HepG2 (cell line): ENCODE data around the gene MAPK11. TPM values are rescaled to one million over a fixed set of nuclear protein-coding genes. Genes with fewer than 3 reads are reported as not detected.

Experiments used
- BCLAF1 ChIP-seq: fragments of 450-650 bp; IDR thresholded peaks from 2 replicates; pipeline ENCODE4 v1.6.1; 2017; ENCODE audit warnings: mild to moderate bottlenecking
- DZIP1 ChIP-seq: sonication (generic); formaldehyde crosslinking; IDR thresholded peaks from 2 replicates; pipeline ENCODE4 v1.5.0; 2020; ENCODE audit warnings: mild to moderate bottlenecking, missing genetic modification reagents
- E2F1 ChIP-seq: sonication (generic); formaldehyde crosslinking; IDR thresholded peaks from 2 replicates; pipeline ENCODE4 v1.5.0; 2020; ENCODE audit warnings: missing genetic modification reagents
- HOXA3 ChIP-seq: sonication (generic); formaldehyde crosslinking; IDR thresholded peaks from 2 replicates; pipeline ENCODE4 v1.5.0; 2020; ENCODE audit warnings: missing genetic modification reagents
- RARG ChIP-seq: sonication (generic); formaldehyde crosslinking; IDR thresholded peaks from 2 replicates; pipeline ENCODE4 v1.4.0; 2020; ENCODE audit warnings: low read depth, mild to moderate bottlenecking, missing genetic modification reagents
- TEF ChIP-seq: sonication (generic); formaldehyde crosslinking; IDR thresholded peaks from 2 replicates; pipeline ENCODE4 v1.5.0; 2020; ENCODE audit warnings: missing genetic modification reagents
- YY1 ChIP-seq: IDR thresholded peaks from 2 replicates; pipeline ENCODE4 v1.6.1; 2011; ENCODE audit warnings: low read length, low read depth, moderate library complexity, mild to moderate bottlenecking; ENCODE audit not compliant: insufficient read depth, insufficient replicate concordance
- ZBTB14 ChIP-seq: sonication (generic); formaldehyde crosslinking; IDR thresholded peaks from 2 replicates; pipeline ENCODE4 v1.4.0; 2020; ENCODE audit warnings: missing genetic modification reagents
- ZMYM4 ChIP-seq: sonication (generic); formaldehyde crosslinking; IDR thresholded peaks from 2 replicates; pipeline ENCODE4 v1.8.1; 2023; ENCODE audit warnings: mild to moderate bottlenecking, missing genetic modification reagents
- ZNF280D ChIP-seq: sonication (generic); formaldehyde crosslinking; IDR thresholded peaks from 2 replicates; pipeline ENCODE4 v1.5.1; 2020; ENCODE audit warnings: mild to moderate bottlenecking, missing genetic modification reagents
- ZNF33A ChIP-seq: sonication (generic); formaldehyde crosslinking; IDR thresholded peaks from 2 replicates; pipeline ENCODE4 v1.5.1; 2020; ENCODE audit warnings: missing genetic modification reagents, mild to moderate bottlenecking, moderate library complexity, borderline replicate concordance
- ZNF672 ChIP-seq: sonication (generic); formaldehyde crosslinking; IDR thresholded peaks from 2 replicates; pipeline ENCODE4 v1.8.1; 2022; ENCODE audit warnings: missing genetic modification reagents
- ZNF816 ChIP-seq: sonication (generic); formaldehyde crosslinking; IDR thresholded peaks from 2 replicates; pipeline ENCODE4 v1.8.0; 2022; ENCODE audit warnings: missing genetic modification reagents, mild to moderate bottlenecking, borderline replicate concordance
- ZXDC ChIP-seq: sonication (generic); formaldehyde crosslinking; IDR thresholded peaks from 2 replicates; pipeline ENCODE4 v1.5.0; 2020; ENCODE audit warnings: mild to moderate bottlenecking, missing genetic modification reagents
- polyA plus RNA-seq, 8 experiments: library from polyadenylated mRNA; depleted of rRNA in 3 of 8; stranded (reverse) in 7 of 8; unstranded in 1 of 8; fragments of >200 nt; fragmentation: Illumina TruSeq in 4 of 8; extraction: Trizol in 4 of 8; gene quantifications; 2 replicates each; pipeline versions ENCODE4 v1.2.1 to v1.2.3, GENCODE V29; 2011 to 2016; ENCODE audit warnings: low read depth in 4 of 8, missing spikeins in 1 of 8, mixed read lengths in 1 of 8; ENCODE audit not compliant: insufficient read depth in 1 of 8
- total RNA-seq, 5 experiments: library from RNA; depleted of rRNA; stranded (reverse); fragments of >200 nt; fragmentation: Illumina TruSeq; extraction: Trizol; gene quantifications; 2 replicates each; pipeline ENCODE4 v1.2.3, GENCODE V29; 2016; ENCODE audit warnings: low read depth in 1 of 5

Gene MAPK11
- total and polyA plus RNA-seq, 2 of the 13 experiments (the other 11 are each of a cell fraction or from before 2014, with no cell fraction given) = 0.15 to 0.17 TPM

- TF ChIP-seq TEF (CRISPR knock-in tag) (no peak), YY1 (peak; percentile 35), ZNF816 (no peak), ZMYM4 (no peak), HOXA3 (CRISPR knock-in tag) (peak; percentile 51; the same call in 1 of the 2 replicates), DZIP1 (CRISPR knock-in tag) (no peak), E2F1 (CRISPR knock-in tag) (no peak), ZNF672 (CRISPR knock-in tag) (0 out of 2 replicates have a peak, but pooled peaks have one; percentile 76), ZNF33A (CRISPR knock-in tag) (no peak), BCLAF1 (no peak), ZXDC (CRISPR knock-in tag) (no peak), ZNF280D (CRISPR knock-in tag) (no peak), RARG (no peak), ZBTB14 (no peak)
Observed at GRCh38 chr22:50310949-50311444, 40.8 kb upstream of the MAPK11 start (continued).
